ENCODE measurements around the gene IDI2.

GRCh38 chr10:995559-995926 lies 30.1 kb downstream of the IDI2 start:
- TF ChIP-seq CTCF (IDR thresholded peaks at IDR 0.05 in 2 of 3, conservative IDR thresholded peaks at IDR 0.05 in 1 of 3; ENCODE audit: borderline replicate concordance in 1 of 3, insufficient read depth in 1 of 3, low read depth in 2 of 3, low read length in 2 of 3) (no peak), REST (IDR thresholded peaks at IDR 0.05; ENCODE audit: low read depth) (no peak), EZH2 (IDR thresholded peaks at IDR 0.05) (no peak), POLR2AphosphoS5 (IDR thresholded peaks at IDR 0.05; ENCODE audit: low read depth, low read length) (no peak), YY1 (IDR thresholded peaks at IDR 0.05; ENCODE audit: extremely low read depth, insufficient replicate concordance, low read depth, low read length) (no peak), POLR2A (IDR thresholded peaks at IDR 0.05; ENCODE audit: borderline replicate concordance, extremely low read depth, insufficient read depth, insufficient read length) (no peak), TCF7L2 (IDR thresholded peaks at IDR 0.05; ENCODE audit: borderline replicate concordance, extremely low read depth, insufficient read depth, insufficient read length) (no peak), SP1 (IDR thresholded peaks at IDR 0.05; ENCODE audit: low read depth) (no peak), MAX (IDR thresholded peaks at IDR 0.05) (no peak), RAD21 (IDR thresholded peaks at IDR 0.05; ENCODE audit: low read depth) (no peak), FOSL1 (IDR thresholded peaks at IDR 0.05; ENCODE audit: low read depth) (no peak), JUND (IDR thresholded peaks at IDR 0.05) (no peak), EZH2phosphoT487 (IDR thresholded peaks at IDR 0.05; ENCODE audit: borderline replicate concordance) (no peak), ELF1 (IDR thresholded peaks at IDR 0.05; ENCODE audit: borderline replicate concordance, low read depth) (no peak)
